Calu3 (cell line): Measurements from ENCODE around the gene XPA. TPM values are rescaled to one million over a fixed set of nuclear protein-coding genes. Genes with fewer than 3 reads are reported as not detected.

Experiments used
- BruUV-seq: library from RNA; stranded (reverse); fragments of 400-500 nt; replicated peaks from 2 replicates; lab custom pipeline; 2021; lab: Mats Ljungman, UMichigan
- CTCF ChIA-PET: fragments of 300-600 bp; sonication (Branson Sonifier 250); formaldehyde crosslinking; loops from one replicate; lab custom pipeline; 2022; ENCODE audit warnings: antibody characterized with exemption; lab: Charles Lee
- DNase-seq: peaks from one replicate; pipeline ENCODE4 v3.0.0; 2022
- H3K27ac Mint-ChIP-seq: one replicate; pipeline ENCODE4 v1.8.0; 2022; ENCODE audit warnings: mixed read lengths; ENCODE audit not compliant: unreplicated experiment
- H3K27me3 Mint-ChIP-seq: one replicate; pipeline ENCODE4 v1.8.0; 2022; ENCODE audit warnings: mixed read lengths; ENCODE audit not compliant: unreplicated experiment
- H3K36me3 Mint-ChIP-seq: one replicate; pipeline ENCODE4 v1.8.0; 2022; ENCODE audit warnings: mild to moderate bottlenecking, moderate library complexity, mixed read lengths; ENCODE audit not compliant: insufficient read depth, unreplicated experiment
- H3K4me1 Mint-ChIP-seq: one replicate; pipeline ENCODE4 v1.8.0; 2022; ENCODE audit warnings: mild to moderate bottlenecking, low read depth, mixed read lengths; ENCODE audit not compliant: unreplicated experiment
- H3K4me3 Mint-ChIP-seq: one replicate; pipeline ENCODE4 v1.8.0; 2022; ENCODE audit warnings: mild to moderate bottlenecking, low read depth, moderate library complexity, mixed read lengths; ENCODE audit not compliant: unreplicated experiment
- H3K9me3 Mint-ChIP-seq: one replicate; pipeline ENCODE4 v1.8.0; 2022; ENCODE audit warnings: low read depth, mixed read lengths; ENCODE audit not compliant: unreplicated experiment
- intact Hi-C: fragments of 100-400 bp; cut with micrococcal nuclease; formaldehyde crosslinking; loops from one replicate; pipeline ENCODE4 v1.10.0; 2022; ENCODE audit not compliant: unreplicated experiment
- total RNA-seq: library from RNA; stranded (reverse); gene quantifications from 2 replicates; pipeline ENCODE4 v1.2.3, GENCODE V29; 2022
- TF ChIP-seq, protein P1 (sequence below): fragments of 200-600 bp; IDR thresholded peaks from one replicate; pipeline ENCODE4 v1.8.0; 2022; ENCODE audit warnings: antibody characterized with exemption; ENCODE audit not compliant: unreplicated experiment

The XPA gene
- total RNA-seq, 1 experiment from 2014 or later, result 5.4 TPM

DNA sequence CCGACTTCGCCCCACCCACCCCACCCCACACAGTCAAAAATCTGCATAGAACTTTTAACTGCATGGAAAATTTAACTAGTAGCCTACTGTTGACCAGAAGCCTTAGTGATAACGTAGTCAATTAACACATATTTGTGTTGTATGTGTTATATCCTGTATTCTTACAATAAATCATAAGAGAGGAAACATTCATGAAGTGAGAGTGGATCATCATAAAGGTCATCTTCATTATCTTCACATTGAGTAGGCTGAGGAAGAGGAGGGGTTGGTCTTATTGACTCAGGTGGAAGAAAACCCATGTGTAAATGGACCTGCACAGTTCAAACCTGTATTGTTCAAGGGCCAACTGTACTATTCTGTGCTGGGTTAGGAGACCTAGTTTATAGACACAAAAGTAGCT, 31.4 kb downstream of the XPA start:
- BruUV-seq, result no TSS peak
- no peak for DNase-seq
- no peaks in the 10 kb centered on the region for H3K4me1 Mint-ChIP-seq
- TF ChIP-seq, protein P1, sequence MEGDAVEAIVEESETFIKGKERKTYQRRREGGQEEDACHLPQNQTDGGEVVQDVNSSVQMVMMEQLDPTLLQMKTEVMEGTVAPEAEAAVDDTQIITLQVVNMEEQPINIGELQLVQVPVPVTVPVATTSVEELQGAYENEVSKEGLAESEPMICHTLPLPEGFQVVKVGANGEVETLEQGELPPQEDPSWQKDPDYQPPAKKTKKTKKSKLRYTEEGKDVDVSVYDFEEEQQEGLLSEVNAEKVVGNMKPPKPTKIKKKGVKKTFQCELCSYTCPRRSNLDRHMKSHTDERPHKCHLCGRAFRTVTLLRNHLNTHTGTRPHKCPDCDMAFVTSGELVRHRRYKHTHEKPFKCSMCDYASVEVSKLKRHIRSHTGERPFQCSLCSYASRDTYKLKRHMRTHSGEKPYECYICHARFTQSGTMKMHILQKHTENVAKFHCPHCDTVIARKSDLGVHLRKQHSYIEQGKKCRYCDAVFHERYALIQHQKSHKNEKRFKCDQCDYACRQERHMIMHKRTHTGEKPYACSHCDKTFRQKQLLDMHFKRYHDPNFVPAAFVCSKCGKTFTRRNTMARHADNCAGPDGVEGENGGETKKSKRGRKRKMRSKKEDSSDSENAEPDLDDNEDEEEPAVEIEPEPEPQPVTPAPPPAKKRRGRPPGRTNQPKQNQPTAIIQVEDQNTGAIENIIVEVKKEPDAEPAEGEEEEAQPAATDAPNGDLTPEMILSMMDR, result no peak
- no peak overlapping the region for H3K27ac Mint-ChIP-seq
- H3K27me3 Mint-ChIP-seq, result no peaks in the 10 kb centered on the region
- H3K9me3 Mint-ChIP-seq, result no peaks in the 10 kb centered on the region
- intact Hi-C loops, result no loop called here
- no peak overlapping the region for H3K4me3 Mint-ChIP-seq
- CTCF ChIA-PET, result no interaction called here
- H3K36me3 Mint-ChIP-seq, result peaks cover 17% of the 10 kb centered on the region

DNA sequence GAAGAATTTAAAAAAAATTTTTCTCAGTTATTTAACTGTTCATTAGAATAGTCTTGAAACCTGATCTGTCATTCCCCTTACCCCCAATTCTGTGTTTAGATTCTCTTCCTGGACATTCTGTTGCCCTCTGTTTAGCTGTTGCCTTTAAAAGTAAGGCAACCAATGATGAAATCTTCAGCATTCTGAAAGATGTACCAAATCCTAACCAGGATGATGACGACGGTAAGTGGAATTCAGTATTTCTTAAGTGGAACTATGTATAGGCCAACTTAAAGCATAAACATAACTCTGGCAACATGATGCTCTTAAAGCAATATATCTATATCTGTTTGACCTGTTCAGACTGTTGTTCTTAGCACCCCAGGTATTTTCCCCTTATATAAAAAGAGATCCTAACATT, 36.3 kb downstream of the XPA start:
- Mint-ChIP-seq H3K4me3 (no peak overlapping the region), H3K9me3 (no peaks in the 10 kb centered on the region), H3K27ac (no peak overlapping the region), H3K36me3 (peaks cover 28% of the 10 kb centered on the region), H3K4me1 (no peaks in the 10 kb centered on the region), H3K27me3 (no peaks in the 10 kb centered on the region)
- TF ChIP-seq, protein P1, result no peak
- intact Hi-C loops, result no loop called here
- BruUV-seq, result no TSS peak
- no peak for DNase-seq
- CTCF ChIA-PET, result no interaction called here

DNA sequence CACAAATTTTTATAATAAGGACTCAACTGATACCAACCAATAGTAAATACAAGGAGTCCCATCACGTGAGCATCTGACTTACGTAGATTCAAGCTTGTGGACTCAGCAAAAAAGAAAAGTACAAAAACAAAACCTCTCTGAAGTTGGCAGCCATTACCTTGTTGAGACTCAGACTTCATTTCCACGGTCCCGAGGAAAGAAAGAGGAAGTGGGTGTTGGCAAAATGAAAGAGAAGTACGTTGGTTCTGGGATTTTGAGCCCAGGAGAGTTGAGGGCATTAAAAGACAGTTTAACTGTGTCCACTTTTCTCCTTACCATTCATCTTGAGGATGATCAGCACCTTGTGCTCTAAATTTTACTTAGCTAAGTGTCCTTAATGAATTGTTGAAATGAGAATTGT, 36.8 kb downstream of the XPA start:
- intact Hi-C loops, result no loop called here
- TF ChIP-seq, protein P1, result no peak
- no TSS peak for BruUV-seq
- Mint-ChIP-seq H3K9me3 (no peaks in the 10 kb centered on the region), H3K4me1 (no peaks in the 10 kb centered on the region), H3K36me3 (peaks cover 28% of the 10 kb centered on the region), H3K27me3 (no peaks in the 10 kb centered on the region), H3K27ac (no peak overlapping the region), H3K4me3 (no peak overlapping the region)
- no peak for DNase-seq
- CTCF ChIA-PET, result no interaction called here

DNA sequence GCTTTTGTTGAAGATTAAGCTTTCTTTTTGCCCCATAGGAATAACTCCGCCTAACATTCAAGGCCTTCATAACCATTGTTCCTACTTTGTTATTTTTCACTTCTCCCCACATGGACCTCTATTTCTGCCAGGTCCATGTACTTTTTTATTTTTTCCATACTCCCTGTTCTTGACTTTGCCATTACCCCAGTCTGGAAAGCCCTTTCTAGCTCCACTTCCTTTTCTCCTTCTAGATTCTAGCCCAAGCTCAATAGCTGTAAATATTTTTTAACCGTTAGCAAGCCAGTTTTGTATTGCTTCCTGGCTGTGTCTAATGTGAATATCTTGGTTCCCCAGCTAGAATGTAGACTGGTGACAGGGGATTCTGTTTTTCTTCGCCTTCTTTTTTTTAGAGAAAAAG, 37.4 kb downstream of the XPA start:
- no peak overlapping the region for H3K27ac Mint-ChIP-seq
- H3K36me3 Mint-ChIP-seq, result peaks cover 33% of the 10 kb centered on the region

More for the DNA sequence above, 37.4 kb downstream of the XPA start:
- Mint-ChIP-seq H3K4me1 (no peaks in the 10 kb centered on the region), H3K27me3 (no peaks in the 10 kb centered on the region), H3K4me3 (no peak overlapping the region), H3K9me3 (no peaks in the 10 kb centered on the region)
- CTCF ChIA-PET, result no interaction called here
- intact Hi-C loops, result no loop called here
- TF ChIP-seq, protein P1, result no peak
- no peak for DNase-seq
- BruUV-seq, result no TSS peak
